H9 (cell line): Measurements from ENCODE around the gene IGFBP7. TPM values are rescaled to one million over a fixed set of nuclear protein-coding genes. Genes with fewer than 3 reads are reported as not detected.

Source experiments
- DNase-seq: peaks from one replicate; pipeline ENCODE4 v3.0.0-alpha.2; 2017
- H2AFZ ChIP-seq: one replicate; pipeline ENCODE4 v1.6.1; 2013; ENCODE audit warnings: mild to moderate bottlenecking, low read length, control low read depth, moderate library complexity
- H2AK5ac ChIP-seq: 2 replicates; pipeline ENCODE4 v1.6.1; 2013; ENCODE audit warnings: low read length, control low read depth, mixed read lengths; ENCODE audit not compliant: insufficient read length
- H2BK120ac ChIP-seq: one replicate; pipeline ENCODE4 v1.6.1; 2013; ENCODE audit warnings: low read depth, mild to moderate bottlenecking, low read length, control low read depth, inconsistent platforms; ENCODE audit not compliant: poor library complexity, severe bottlenecking
- H2BK12ac ChIP-seq: 2 replicates; pipeline ENCODE4 v1.6.1; 2013; ENCODE audit warnings: low read length, control low read depth, mixed read lengths, low read depth; ENCODE audit not compliant: insufficient read length
- H2BK15ac ChIP-seq: 2 replicates; pipeline ENCODE4 v1.6.1; 2013; ENCODE audit warnings: low read depth, low read length, control low read depth
- H2BK20ac ChIP-seq: one replicate; pipeline ENCODE4 v1.6.1; 2013; ENCODE audit warnings: low read depth, mild to moderate bottlenecking, low read length, control low read depth, inconsistent platforms; ENCODE audit not compliant: poor library complexity, severe bottlenecking
- H2BK5ac ChIP-seq: 2 replicates; pipeline ENCODE4 v1.6.1; 2013; ENCODE audit warnings: low read length, control low read depth, mixed read lengths; ENCODE audit not compliant: insufficient read length
- H3K14ac ChIP-seq: 2 replicates; pipeline ENCODE4 v1.6.1; 2013; ENCODE audit warnings: low read length, control low read depth; ENCODE audit not compliant: insufficient read depth
- H3K18ac ChIP-seq: 2 replicates; pipeline ENCODE4 v1.6.1; 2013; ENCODE audit warnings: low read depth, mild to moderate bottlenecking, mixed read lengths, low read length, control low read depth; ENCODE audit not compliant: insufficient read length
- H3K23ac ChIP-seq: 2 replicates; pipeline ENCODE4 v1.6.1; 2013; ENCODE audit warnings: low read length, control low read depth, mixed read lengths, low read depth; ENCODE audit not compliant: insufficient read length
- H3K23me2 ChIP-seq: 2 replicates; pipeline ENCODE4 v1.6.1; 2013; ENCODE audit warnings: low read depth, mild to moderate bottlenecking, mixed read lengths, low read length, control low read depth; ENCODE audit not compliant: insufficient read length, poor library complexity, severe bottlenecking
- H3K27ac ChIP-seq: 2 replicates; pipeline ENCODE4 v1.5.1; 2013; ENCODE audit warnings: low read length, control low read depth, mixed read lengths, low read depth; ENCODE audit not compliant: insufficient read length
- H3K27me3 ChIP-seq: 2 replicates; pipeline ENCODE4 v1.6.1; 2013; ENCODE audit warnings: low read length, control low read depth, inconsistent platforms; ENCODE audit not compliant: insufficient read depth
- H3K4ac ChIP-seq: 2 replicates; pipeline ENCODE4 v1.6.1; 2013; ENCODE audit warnings: low read depth, mild to moderate bottlenecking, control low read depth, inconsistent platforms, low read length, moderate library complexity
- H3K4me1 ChIP-seq: 2 replicates; pipeline ENCODE4 v1.6.1; 2013; ENCODE audit warnings: low read length, control low read depth, inconsistent platforms; ENCODE audit not compliant: insufficient read depth
- H3K4me2 ChIP-seq: 2 replicates; pipeline ENCODE4 v1.6.1; 2013; ENCODE audit warnings: low read length, control low read depth, mixed read lengths; ENCODE audit not compliant: insufficient read length, insufficient read depth
- H3K56ac ChIP-seq: 2 replicates; pipeline ENCODE4 v1.6.1; 2013; ENCODE audit warnings: low read depth, mild to moderate bottlenecking, mixed read lengths, low read length, control low read depth; ENCODE audit not compliant: insufficient read length
- H3K79me1 ChIP-seq: 2 replicates; pipeline ENCODE4 v1.6.1; 2013; ENCODE audit warnings: low read depth, mild to moderate bottlenecking, moderate library complexity, low read length, control low read depth, inconsistent platforms; ENCODE audit not compliant: insufficient read depth, poor library complexity, severe bottlenecking
- H3K79me2 ChIP-seq: 2 replicates; pipeline ENCODE4 v1.6.1; 2013; ENCODE audit warnings: low read length, control low read depth, inconsistent platforms; ENCODE audit not compliant: insufficient read depth
- H3K9ac ChIP-seq: 2 replicates; pipeline ENCODE4 v1.6.1; 2013; ENCODE audit warnings: low read length, control low read depth, mixed read lengths; ENCODE audit not compliant: insufficient read length; ENCODE audit errors: extremely low read depth
- H3K9me3 ChIP-seq: one replicate; pipeline ENCODE4 v1.6.1; 2013; ENCODE audit warnings: low read depth, low read length, inconsistent platforms; ENCODE audit not compliant: control insufficient read depth
- H3T11ph ChIP-seq: one replicate; pipeline ENCODE4 v1.6.1; 2013; ENCODE audit warnings: mild to moderate bottlenecking, low read length, control low read depth, inconsistent platforms
- H4K20me1 ChIP-seq: one replicate; pipeline ENCODE4 v1.6.1; 2013; ENCODE audit not compliant: control insufficient read depth, insufficient read length, insufficient read depth
- H4K5ac ChIP-seq: 2 replicates; pipeline ENCODE4 v1.6.1; 2013; ENCODE audit warnings: low read depth, mild to moderate bottlenecking, mixed read lengths, low read length, control low read depth; ENCODE audit not compliant: insufficient read length
- H4K8ac ChIP-seq: replicated peaks from 2 replicates; pipeline ENCODE4 v1.6.1; 2013; ENCODE audit warnings: low read length, control low read depth, mixed read lengths, low read depth; ENCODE audit not compliant: insufficient read length
- H4K91ac ChIP-seq: 2 replicates; pipeline ENCODE4 v1.6.1; 2013; ENCODE audit warnings: low read depth, mild to moderate bottlenecking, moderate library complexity, mixed read lengths, low read length, control low read depth; ENCODE audit not compliant: insufficient read length
- H3K27ac Mint-ChIP-seq, 3 experiments: 2 replicates in 2 of 3; 3 replicates in 1 of 3; pipeline ENCODE4 v1.8.0; 2020 to 2021; ENCODE audit warnings: mixed read lengths in 3 of 3, mild to moderate bottlenecking in 1 of 3, moderate library complexity in 1 of 3
- H3K27me3 Mint-ChIP-seq: 2 replicates; pipeline ENCODE4 v1.8.0; 2021; ENCODE audit warnings: low read depth, mild to moderate bottlenecking, moderate library complexity, mixed read lengths
- H3K36me3 Mint-ChIP-seq, 3 experiments: 2 replicates in 2 of 3; 3 replicates in 1 of 3; pipeline ENCODE4 v1.8.0; 2020 to 2021; ENCODE audit warnings: low read depth in 3 of 3, mixed read lengths in 3 of 3; ENCODE audit not compliant: insufficient read depth in 1 of 3
- H3K4me1 Mint-ChIP-seq, 2 experiments: 2 replicates each; pipeline ENCODE4 v1.8.0; 2020; ENCODE audit warnings: mixed read lengths in 2 of 2
- H3K4me3 Mint-ChIP-seq, 2 experiments: 2 replicates in 1 of 2; 3 replicates in 1 of 2; pipeline ENCODE4 v1.8.0; 2020 to 2021; ENCODE audit warnings: mild to moderate bottlenecking in 2 of 2, mixed read lengths in 2 of 2, moderate library complexity in 1 of 2
- H3K9me3 Mint-ChIP-seq, 2 experiments: 2 replicates in 1 of 2; 3 replicates in 1 of 2; pipeline ENCODE4 v1.8.0; 2020; ENCODE audit warnings: mild to moderate bottlenecking in 2 of 2, mixed read lengths in 2 of 2, moderate library complexity in 1 of 2
- CTCF ChIP-seq: fragments of 200-600 bp; sonication (generic); conservative IDR thresholded peaks from 3 replicates; pipeline ENCODE4 v1.8.0; 2021; ENCODE audit warnings: antibody characterized with exemption, mild to moderate bottlenecking
- WGBS: extraction: QIAGEN DNeasy Blood & Tissue Kit; methylation state at CpG from one replicate; pipeline ENCODE4 v1.1.7; 2013; ENCODE audit warnings: missing lambda C conversion rate, low lambda C conversion rate, mixed read lengths; ENCODE audit not compliant: insufficient read length; ENCODE audit errors: extremely low coverage; 5-methylcytosine and 5-hydroxymethylcytosine counted together
- total RNA-seq: library from RNA; stranded (reverse); gene quantifications from 2 replicates; pipeline ENCODE4 v1.2.1, GENCODE V29; 2021

Gene IGFBP7
- total RNA-seq, 1 experiment from 2014 or later, result 0.37 TPM

DNA sequence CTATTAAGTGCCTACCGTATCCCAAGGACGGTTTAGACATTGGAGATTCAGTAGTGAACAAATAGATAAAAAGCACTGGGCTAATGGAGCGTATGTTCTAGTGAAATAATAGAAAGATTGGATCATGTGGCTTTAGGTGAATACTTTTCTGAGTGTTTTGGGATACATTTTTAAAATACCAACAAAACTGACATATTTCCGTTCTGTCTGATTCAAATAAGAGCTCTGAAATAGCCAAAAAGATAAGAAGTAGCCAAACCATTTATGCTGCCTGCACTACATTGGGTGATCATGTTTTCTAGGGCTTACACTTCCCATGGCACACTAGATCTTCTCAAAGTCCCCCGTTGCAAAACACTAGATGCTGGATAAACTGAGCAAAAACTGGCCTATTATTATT lies 14.2 kb downstream of the IGFBP7 start:
- Histone ChIP-seq H3K23me2 (no peaks in the 10 kb centered on the region), H3K9ac (no peak overlapping the region), H2BK15ac (no peak overlapping the region), H3K18ac (no peak overlapping the region), H3K27me3 (no peaks in the 10 kb centered on the region), H2BK120ac (no peak overlapping the region), H3K14ac (no peak overlapping the region), H3K79me2 (0 out of 2 replicates have a peak, but pooled peaks cover 1% of the 10 kb centered on the region), H3K4me2 (no peak overlapping the region), H2BK20ac (no peak overlapping the region), H2BK12ac (no peak overlapping the region), H3K4ac (no peak overlapping the region), H2AFZ (no peak overlapping the region), H3K23ac (no peak overlapping the region), H4K20me1 (no peaks in the 10 kb centered on the region), H2BK5ac (no peak overlapping the region), H4K91ac (no peak overlapping the region), H4K8ac (no peak overlapping the region), H3K4me1 (no peaks in the 10 kb centered on the region; the same call in 1 of the 2 replicates), H3K9me3 (no peaks in the 10 kb centered on the region), H3K79me1 (no peaks in the 10 kb centered on the region), H3K27ac (no peak overlapping the region), H3T11ph (no peak overlapping the region), H2AK5ac (no peak overlapping the region), H3K56ac (no peak overlapping the region), H4K5ac (no peak overlapping the region)
- no peak for DNase-seq
- H3K9me3 Mint-ChIP-seq, result no peaks in the 10 kb centered on the region
- TF ChIP-seq CTCF, result no peak
- no peak overlapping the region for H3K27ac Mint-ChIP-seq
- WGBS, result no CpG with 5 or more reads among the region's 5 CpGs
- no peaks in the 10 kb centered on the region for H3K36me3 Mint-ChIP-seq
- H3K4me1 Mint-ChIP-seq, result peaks cover 14 to 15% of the 10 kb centered on the region in 2 experiments
- no peak overlapping the region for H3K4me3 Mint-ChIP-seq
- H3K27me3 Mint-ChIP-seq, result no peaks in the 10 kb centered on the region; the same call in 1 of the 2 replicates
